Calu3 (cell line): Measurements from ENCODE around the gene SLC66A1. TPM values are rescaled to one million over a fixed set of nuclear protein-coding genes. Genes with fewer than 3 reads are reported as not detected.

ENCODE experiments used
- BruUV-seq: library from RNA; stranded (reverse); fragments of 400-500 nt; replicated peaks from 2 replicates; lab custom pipeline; 2021; lab: Mats Ljungman, UMichigan
- CTCF ChIA-PET: fragments of 300-600 bp; sonication (Branson Sonifier 250); formaldehyde crosslinking; loops from one replicate; lab custom pipeline; 2022; ENCODE audit warnings: antibody characterized with exemption; lab: Charles Lee
- DNase-seq: peaks from one replicate; pipeline ENCODE4 v3.0.0; 2022
- H3K27ac Mint-ChIP-seq: one replicate; pipeline ENCODE4 v1.8.0; 2022; ENCODE audit warnings: mixed read lengths; ENCODE audit not compliant: unreplicated experiment
- H3K27me3 Mint-ChIP-seq: one replicate; pipeline ENCODE4 v1.8.0; 2022; ENCODE audit warnings: mixed read lengths; ENCODE audit not compliant: unreplicated experiment
- H3K36me3 Mint-ChIP-seq: one replicate; pipeline ENCODE4 v1.8.0; 2022; ENCODE audit warnings: mild to moderate bottlenecking, moderate library complexity, mixed read lengths; ENCODE audit not compliant: insufficient read depth, unreplicated experiment
- H3K4me1 Mint-ChIP-seq: one replicate; pipeline ENCODE4 v1.8.0; 2022; ENCODE audit warnings: mild to moderate bottlenecking, low read depth, mixed read lengths; ENCODE audit not compliant: unreplicated experiment
- H3K4me3 Mint-ChIP-seq: one replicate; pipeline ENCODE4 v1.8.0; 2022; ENCODE audit warnings: mild to moderate bottlenecking, low read depth, moderate library complexity, mixed read lengths; ENCODE audit not compliant: unreplicated experiment
- H3K9me3 Mint-ChIP-seq: one replicate; pipeline ENCODE4 v1.8.0; 2022; ENCODE audit warnings: low read depth, mixed read lengths; ENCODE audit not compliant: unreplicated experiment
- intact Hi-C: fragments of 100-400 bp; cut with micrococcal nuclease; formaldehyde crosslinking; loops from one replicate; pipeline ENCODE4 v1.10.0; 2022; ENCODE audit not compliant: unreplicated experiment
- total RNA-seq: library from RNA; stranded (reverse); gene quantifications from 2 replicates; pipeline ENCODE4 v1.2.3, GENCODE V29; 2022
- TF ChIP-seq, protein P1 (sequence below): fragments of 200-600 bp; IDR thresholded peaks from one replicate; pipeline ENCODE4 v1.8.0; 2022; ENCODE audit warnings: antibody characterized with exemption; ENCODE audit not compliant: unreplicated experiment

SLC66A1 gene
- total RNA-seq, 1 experiment from 2014 or later: 10.0 TPM

DNA sequence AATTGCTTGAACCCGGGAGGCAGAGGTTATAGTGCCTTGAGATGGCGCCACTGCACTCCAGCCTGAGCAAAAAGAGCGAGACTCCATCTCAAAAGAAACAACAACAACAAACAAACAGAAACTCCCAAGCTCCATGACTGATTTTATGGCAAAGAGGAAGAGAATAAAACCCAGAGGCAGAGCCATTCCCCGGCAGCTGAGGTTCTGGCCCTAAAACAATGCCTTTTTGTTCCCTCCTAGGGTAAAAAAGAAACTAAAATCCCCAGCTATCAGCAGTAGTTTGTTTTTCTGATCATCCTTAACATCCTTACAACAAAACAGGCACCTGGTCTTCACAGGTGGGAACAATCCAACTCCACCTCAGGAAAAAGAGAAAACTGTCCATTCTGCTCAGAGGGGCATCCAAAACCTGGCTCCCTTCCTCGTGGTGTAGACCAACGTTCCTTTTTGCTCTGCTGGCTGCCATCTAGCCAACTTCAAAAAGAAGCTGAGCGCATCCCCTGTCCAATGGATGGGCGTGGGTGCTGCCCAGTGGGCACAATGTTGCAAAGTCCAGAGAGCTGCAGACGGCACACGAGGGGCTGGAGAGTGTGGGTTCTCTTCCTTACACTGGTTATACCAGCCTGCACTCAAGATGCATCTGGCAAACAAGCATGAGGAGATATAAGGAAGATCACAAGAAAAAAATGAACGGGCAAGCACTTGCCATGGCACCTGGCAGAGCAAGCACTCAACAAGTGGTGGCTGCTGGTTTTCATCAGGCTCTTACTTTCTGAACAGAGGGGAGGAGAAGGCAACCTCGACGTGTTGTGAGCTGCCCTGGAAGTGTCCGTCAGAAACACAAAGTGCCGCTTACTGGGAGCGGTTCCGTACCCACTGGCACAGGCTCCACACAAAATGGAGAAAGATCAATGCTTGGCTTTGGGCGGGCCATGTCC, 54.7 kb downstream of the SLC66A1 start:
- no TSS peak for BruUV-seq
- intact Hi-C loops: no loop called here
- TF ChIP-seq, protein P1, sequence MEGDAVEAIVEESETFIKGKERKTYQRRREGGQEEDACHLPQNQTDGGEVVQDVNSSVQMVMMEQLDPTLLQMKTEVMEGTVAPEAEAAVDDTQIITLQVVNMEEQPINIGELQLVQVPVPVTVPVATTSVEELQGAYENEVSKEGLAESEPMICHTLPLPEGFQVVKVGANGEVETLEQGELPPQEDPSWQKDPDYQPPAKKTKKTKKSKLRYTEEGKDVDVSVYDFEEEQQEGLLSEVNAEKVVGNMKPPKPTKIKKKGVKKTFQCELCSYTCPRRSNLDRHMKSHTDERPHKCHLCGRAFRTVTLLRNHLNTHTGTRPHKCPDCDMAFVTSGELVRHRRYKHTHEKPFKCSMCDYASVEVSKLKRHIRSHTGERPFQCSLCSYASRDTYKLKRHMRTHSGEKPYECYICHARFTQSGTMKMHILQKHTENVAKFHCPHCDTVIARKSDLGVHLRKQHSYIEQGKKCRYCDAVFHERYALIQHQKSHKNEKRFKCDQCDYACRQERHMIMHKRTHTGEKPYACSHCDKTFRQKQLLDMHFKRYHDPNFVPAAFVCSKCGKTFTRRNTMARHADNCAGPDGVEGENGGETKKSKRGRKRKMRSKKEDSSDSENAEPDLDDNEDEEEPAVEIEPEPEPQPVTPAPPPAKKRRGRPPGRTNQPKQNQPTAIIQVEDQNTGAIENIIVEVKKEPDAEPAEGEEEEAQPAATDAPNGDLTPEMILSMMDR: no peak
- H3K4me3 Mint-ChIP-seq: no peak overlapping the region
- CTCF ChIA-PET: interaction anchor here (0.7 kb wide), 1 partner anchor 342 kb away, joined by 4 read pairs; no protein-coding TSS in a partner anchor
- H3K36me3 Mint-ChIP-seq: peaks cover 11% of the 10 kb centered on the region
- H3K9me3 Mint-ChIP-seq: no peaks in the 10 kb centered on the region
- no peak overlapping the region for H3K27ac Mint-ChIP-seq
- no peak for DNase-seq
- no peaks in the 10 kb centered on the region for H3K27me3 Mint-ChIP-seq
- H3K4me1 Mint-ChIP-seq: peaks cover 7% of the 10 kb centered on the region

GRCh38 chr1:19367584-19368041, 55.5 kb downstream of the SLC66A1 start:
- BruUV-seq: no TSS peak
- Mint-ChIP-seq H3K36me3 (peaks cover 11% of the 10 kb centered on the region), H3K4me3 (no peak overlapping the region), H3K27me3 (no peaks in the 10 kb centered on the region), H3K9me3 (no peaks in the 10 kb centered on the region), H3K4me1 (peaks cover 7% of the 10 kb centered on the region), H3K27ac (no peak overlapping the region)
- CTCF ChIA-PET: no interaction called here
- TF ChIP-seq, protein P1: no peak
- intact Hi-C loops: no loop called here
- no peak for DNase-seq

DNA sequence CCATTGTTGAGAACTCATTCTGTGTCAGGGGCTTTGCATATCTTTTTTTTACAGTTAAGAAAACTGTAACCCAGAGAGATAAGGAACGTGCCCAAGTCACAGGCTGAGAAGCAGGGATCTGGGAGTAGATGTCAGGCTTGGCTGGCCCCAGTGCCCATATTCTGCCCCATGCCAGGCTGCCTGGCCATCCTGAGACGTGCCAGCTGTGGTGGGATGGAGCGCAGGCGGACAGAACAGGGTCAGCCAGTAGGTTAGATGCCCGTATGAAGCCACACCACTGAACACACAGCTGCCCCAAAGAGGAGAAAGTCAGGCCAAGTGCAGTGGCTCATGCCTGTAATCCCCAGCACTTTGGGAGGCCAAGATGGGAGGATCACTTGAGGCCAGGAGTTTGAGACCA, 55.9 kb downstream of the SLC66A1 start:
- H3K9me3 Mint-ChIP-seq: no peaks in the 10 kb centered on the region
- DNase-seq: no peak
- no peak overlapping the region for H3K4me3 Mint-ChIP-seq
- no TSS peak for BruUV-seq
- CTCF ChIA-PET: no interaction called here
- H3K36me3 Mint-ChIP-seq: peaks cover 11% of the 10 kb centered on the region
- H3K27ac Mint-ChIP-seq: no peak overlapping the region
- TF ChIP-seq, protein P1: no peak
- no peaks in the 10 kb centered on the region for H3K27me3 Mint-ChIP-seq
- peaks cover 7% of the 10 kb centered on the region for H3K4me1 Mint-ChIP-seq
- intact Hi-C loops: no loop called here

GRCh38 chr1:19368964-19369363, 56.8 kb downstream of the SLC66A1 start:
- no peaks in the 10 kb centered on the region for H3K9me3 Mint-ChIP-seq
- no TSS peak for BruUV-seq
- peaks cover 7% of the 10 kb centered on the region for H3K4me1 Mint-ChIP-seq
- no peaks in the 10 kb centered on the region for H3K27me3 Mint-ChIP-seq
- H3K27ac Mint-ChIP-seq: no peak overlapping the region
- TF ChIP-seq, protein P1: no peak
- CTCF ChIA-PET: no interaction called here
- no peak overlapping the region for H3K4me3 Mint-ChIP-seq
- no peak for DNase-seq
- H3K36me3 Mint-ChIP-seq: peaks cover 11% of the 10 kb centered on the region
- intact Hi-C loops: no loop called here
